GM18517 (cell line): ENCODE measurements around the gene AMOTL2.

Experiments used
- ATAC-seq: cut with Tn5 transposase; IDR thresholded peaks from one replicate; pipeline ENCODE4 v1.9.1; 2021; ENCODE audit warnings: mild to moderate bottlenecking, moderate library complexity; ENCODE audit not compliant: unreplicated experiment

Gene AMOTL2

DNA sequence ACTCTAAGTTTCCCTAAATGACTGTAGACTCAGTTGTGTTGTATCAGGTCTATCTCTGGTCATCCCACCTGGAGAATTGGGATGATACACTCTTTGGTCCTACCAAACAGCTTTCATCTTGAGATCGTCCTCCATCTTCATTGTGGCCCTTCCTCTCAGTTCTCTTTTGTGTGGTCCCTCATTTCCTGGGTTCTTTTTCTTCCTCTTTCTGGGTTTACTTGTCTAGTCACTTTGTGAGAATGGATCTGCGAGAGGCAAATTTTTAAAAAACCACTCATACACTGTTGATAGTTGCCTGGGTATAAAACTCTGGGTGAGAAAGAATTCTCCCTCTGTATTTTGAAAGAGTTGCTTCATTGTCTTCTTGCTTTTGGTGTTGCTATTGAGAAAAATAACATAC, 6.0 kb upstream of the AMOTL2 start:
- ATAC-seq: no peak

- ATAC-seq: no peak
Observed at GRCh38 chr3:134378818-134379217, 4.6 kb upstream of the AMOTL2 start.

GRCh38 chr3:134378384-134378783, 4.1 kb upstream of the AMOTL2 start:
- no peak for ATAC-seq

DNA sequence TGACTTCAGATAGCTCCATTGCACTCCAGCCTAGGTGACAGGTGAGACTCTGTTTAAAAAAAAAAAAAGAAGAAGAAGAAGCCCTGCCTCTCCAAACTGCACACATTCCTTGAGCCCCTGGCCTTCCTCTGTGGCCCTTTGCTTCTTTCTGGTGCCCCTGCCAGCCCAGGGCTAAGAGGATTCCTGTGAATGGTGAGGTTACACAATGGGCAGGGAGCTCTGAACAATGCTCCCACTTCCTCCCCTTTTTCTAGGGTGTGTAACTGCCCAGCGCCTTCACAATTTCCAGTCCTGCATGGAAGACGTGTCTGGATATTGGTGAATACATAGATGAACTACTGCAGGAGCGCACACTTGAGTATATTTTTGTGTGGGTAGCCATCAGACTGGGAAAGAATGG, 3.6 kb upstream of the AMOTL2 start:
- ATAC-seq: no peak

DNA sequence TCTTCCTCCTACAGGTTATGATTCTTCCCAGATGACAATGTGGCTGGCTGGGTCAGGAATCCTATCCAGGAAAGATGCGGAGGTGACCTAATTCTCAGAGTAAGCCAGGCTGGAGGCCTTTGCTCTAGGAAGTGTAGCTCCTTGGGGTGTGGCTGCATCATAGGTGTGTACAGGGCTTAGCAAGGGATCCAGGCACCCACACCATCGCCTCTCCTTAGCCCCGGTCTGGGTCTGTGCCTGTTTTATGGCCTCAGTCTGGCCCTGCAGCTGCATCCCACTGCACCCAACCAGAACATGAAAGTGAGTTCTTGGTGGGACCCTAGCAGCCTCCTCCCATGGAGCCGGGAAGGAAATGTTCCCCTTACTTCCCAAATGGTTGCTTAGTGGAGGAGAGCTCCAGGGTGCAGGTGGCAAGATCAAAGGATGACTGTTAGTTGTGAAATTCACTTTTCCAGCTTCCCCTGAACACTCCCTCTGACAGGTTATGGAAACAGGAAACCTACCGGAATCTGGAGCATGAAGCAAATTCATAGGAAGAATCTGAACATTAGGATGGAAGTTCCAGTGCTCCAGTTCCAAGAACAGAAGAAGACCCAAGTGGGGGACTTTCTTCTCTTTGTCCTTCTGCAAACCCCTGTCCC, 2.7 kb upstream of the AMOTL2 start:
- ATAC-seq: no peak

- no peak for ATAC-seq
Observed at GRCh38 chr3:134376385-134376765, 2.1 kb upstream of the AMOTL2 start.

- ATAC-seq: no peak
Observed at GRCh38 chr3:134375582-134376384, 1.5 kb upstream of the AMOTL2 start.

DNA sequence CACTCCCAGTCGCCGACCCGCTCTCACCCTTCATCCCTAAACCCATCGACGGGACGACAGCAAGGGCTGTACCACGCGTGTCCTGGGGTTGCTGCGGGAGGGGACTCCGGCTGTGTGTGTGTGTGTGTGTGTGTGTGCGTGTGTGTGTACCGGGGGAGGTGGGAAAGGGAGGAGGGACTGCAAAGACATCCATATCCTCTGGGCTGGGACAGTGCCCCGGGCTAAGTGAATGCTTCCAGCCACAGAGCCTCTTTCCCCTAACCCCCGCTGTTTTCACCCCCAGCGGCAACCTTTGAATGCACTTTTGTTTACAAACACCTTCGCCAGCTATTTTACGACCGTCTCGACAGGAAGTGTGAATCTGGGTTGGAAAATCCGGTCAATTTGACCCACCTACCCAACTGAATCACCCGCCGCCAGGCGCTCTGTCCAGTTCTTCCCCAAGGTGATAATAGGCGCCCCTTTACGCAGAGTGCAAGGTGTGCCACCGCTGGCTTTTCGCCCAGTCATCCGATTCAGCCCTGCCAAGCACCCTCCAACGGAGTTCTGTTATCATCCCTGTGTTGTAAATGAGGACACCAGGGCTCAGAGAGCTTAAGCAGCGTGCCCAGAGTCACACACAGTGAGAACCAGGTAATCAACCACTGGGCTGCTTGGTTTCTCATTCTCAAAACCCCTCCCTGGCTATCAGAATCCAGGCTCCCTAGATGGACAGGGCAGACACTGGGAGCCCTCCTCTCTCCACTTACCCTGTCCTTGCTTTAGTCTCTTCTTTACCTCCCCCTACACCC, 739 bp upstream of the AMOTL2 start:
- ATAC-seq: no peak

DNA sequence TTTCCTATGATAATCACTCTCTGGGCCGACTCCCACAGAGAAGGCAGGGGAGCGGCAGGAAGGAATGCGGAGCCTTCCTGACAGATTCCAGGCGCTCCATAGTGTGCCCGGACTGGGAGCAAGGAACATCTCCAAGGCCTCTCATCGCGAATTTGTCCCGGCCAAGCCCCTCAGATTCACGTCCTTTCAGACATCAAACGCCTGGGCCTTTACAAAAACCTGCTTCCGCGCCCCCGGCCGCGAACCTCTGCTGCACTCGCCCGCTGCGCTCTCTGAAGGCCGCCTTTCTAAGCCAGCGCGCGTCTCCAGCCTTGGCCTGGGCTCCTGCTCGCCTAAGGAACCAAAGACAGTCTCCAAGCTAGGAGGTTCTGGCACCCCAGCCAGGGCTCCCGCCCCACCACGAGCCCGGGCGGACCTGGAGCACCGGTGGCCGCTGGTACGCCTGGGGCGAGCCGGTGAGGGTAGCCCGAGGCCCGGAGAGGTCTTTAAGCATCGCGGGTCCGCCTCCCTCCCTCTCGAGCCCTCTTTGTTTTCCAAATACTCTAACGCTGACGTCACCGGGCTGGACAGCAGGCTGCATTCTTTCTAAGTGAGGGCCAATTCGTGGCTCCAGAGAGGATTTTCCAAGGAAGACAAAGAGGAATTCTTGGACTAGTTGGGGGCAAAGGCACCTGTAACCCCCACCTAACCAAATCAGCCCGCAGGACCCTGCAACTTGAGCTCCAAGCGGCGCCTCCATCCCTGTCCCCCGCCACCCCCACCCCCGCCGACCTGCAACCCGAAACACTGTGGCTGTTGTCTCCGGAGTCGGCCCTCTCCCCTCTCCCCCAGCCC, 759 bp downstream of the AMOTL2 start:
- no peak for ATAC-seq

DNA sequence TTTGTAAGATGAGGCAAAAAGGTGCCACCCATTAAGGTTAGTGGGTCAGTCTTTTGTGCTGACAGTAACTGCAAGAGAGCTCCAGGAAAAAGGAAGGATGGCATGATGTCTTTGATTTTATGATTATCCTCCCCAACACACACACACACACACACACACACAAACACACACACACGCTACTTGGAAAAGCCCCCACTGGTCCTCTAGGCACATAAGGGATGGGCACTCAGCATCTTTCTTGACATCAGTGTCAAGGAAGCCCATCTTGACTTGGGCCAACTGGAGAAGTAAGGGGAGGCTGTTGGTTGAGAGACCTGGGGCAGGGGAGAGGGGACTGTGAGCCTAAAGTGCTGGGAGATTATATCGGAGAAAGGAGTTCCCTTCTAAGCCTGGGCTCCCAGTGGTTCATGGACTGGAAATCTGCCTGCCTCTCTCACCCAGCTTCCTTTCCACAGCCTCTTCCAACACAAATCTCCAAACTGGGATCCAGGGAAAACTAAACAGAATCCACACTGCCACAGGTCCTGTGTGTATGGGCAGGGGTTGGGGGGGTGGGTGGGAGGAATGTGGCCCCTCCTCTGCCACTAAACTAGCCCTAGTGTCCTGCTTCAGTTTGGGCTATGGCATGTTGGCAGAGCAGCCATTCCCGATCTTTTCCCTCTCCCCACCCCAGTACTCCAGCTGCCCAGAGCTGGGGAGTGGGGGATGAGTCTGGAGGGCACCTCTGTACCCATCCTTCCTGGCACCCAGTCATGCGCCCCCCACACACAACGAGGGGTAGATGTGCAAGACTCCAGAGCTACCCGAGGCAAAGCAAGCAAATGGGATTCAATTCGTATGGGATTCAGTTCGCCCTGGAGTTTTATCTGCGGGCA, 1.6 kb downstream of the AMOTL2 start:
- ATAC-seq: no peak

GRCh38 chr3:134371542-134372324, 2.5 kb downstream of the AMOTL2 start:
- ATAC-seq: no peak

- no peak for ATAC-seq
Observed at GRCh38 chr3:134370611-134371531, 3.4 kb downstream of the AMOTL2 start.

- ATAC-seq: no peak
Observed at GRCh38 chr3:134369861-134370596, 4.2 kb downstream of the AMOTL2 start.

DNA sequence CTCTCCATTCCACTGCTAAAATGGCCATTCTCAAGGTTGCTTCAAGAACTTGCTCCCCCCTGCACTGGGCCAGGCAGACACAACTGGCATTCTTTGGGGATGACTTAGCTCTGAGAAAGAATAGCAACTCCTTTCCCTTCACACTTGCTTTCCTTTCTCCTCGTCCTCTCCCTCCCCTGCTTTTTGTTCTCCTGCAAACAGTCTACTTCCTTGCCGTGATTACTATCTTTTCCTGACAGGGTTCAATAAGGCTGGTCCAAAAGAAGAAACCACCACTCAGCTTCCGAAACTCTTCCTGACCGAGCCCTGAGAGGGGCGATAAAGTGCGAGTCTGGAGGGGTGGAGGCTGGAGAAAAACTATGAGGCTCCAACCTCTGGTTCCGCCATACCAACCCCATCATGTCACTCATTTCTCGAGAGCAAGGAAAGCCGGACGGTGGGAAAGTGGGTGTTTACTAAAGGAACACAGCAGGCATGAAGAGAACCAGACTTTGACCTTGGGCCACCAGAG, 5.0 kb downstream of the AMOTL2 start:
- no peak for ATAC-seq

DNA sequence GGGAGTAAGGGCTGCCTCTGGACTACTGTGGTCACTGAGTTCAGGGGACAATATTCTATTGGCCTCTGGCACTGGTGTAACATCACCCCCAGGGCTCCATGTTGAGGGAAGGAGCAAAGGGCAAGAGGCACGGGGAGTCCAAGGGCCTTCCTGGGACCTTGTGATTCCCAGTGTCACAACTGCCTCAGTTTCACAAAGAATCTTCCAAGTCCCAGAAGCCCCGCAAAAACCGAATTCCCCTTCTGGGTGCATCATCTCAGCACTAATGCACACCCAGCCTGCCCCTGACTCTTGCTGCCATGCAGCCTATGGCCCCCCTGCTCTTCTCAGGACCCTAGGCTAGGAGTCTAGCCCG, 5.5 kb downstream of the AMOTL2 start:
- no peak for ATAC-seq

GRCh38 chr3:134367869-134368750, 6.1 kb downstream of the AMOTL2 start:
- ATAC-seq: no peak
